GM18951 (cell line): Measurements from ENCODE around the gene PCSK5.

Experiments
- POLR2A ChIP-seq: IDR thresholded peaks from 4 replicates; pipeline ENCODE4 v1.6.1; 2011; ENCODE audit warnings: mild to moderate bottlenecking; ENCODE audit not compliant: insufficient read length, insufficient read depth; ENCODE audit errors: extremely low read depth
- in situ Hi-C: fragments of 300-500 bp; cut with MboI; formaldehyde crosslinking; loops from one replicate; pipeline ENCODE4 v1.12.0; 2022; ENCODE audit warnings: low sequenced_read_pairs, mixed read lengths, inconsistent platforms; ENCODE audit not compliant: unreplicated experiment

Gene PCSK5

GRCh38 chr9:76219560-76220151, 329.2 kb downstream of the PCSK5 start:
- no peak for TF ChIP-seq POLR2A
- in situ Hi-C loops = no loop called here

GRCh38 chr9:76221423-76221822, 330.9 kb downstream of the PCSK5 start:
- TF ChIP-seq POLR2A = no peak
- in situ Hi-C loops = no loop called here

- in situ Hi-C loops = no loop called here
Observed at GRCh38 chr9:76223749-76224340, 333.4 kb downstream of the PCSK5 start.

GRCh38 chr9:76227156-76227555, 336.7 kb downstream of the PCSK5 start:
- no peak for TF ChIP-seq POLR2A
- in situ Hi-C loops = no loop called here

More at GRCh38 chr9:76223749-76224340, 333.4 kb downstream of the PCSK5 start:
- TF ChIP-seq POLR2A = no peak

- in situ Hi-C loops = no loop called here
- TF ChIP-seq POLR2A = no peak
Observed at GRCh38 chr9:76231001-76231400, 340.5 kb downstream of the PCSK5 start.

GRCh38 chr9:76232861-76233489, 342.5 kb downstream of the PCSK5 start:
- TF ChIP-seq POLR2A = no peak
- in situ Hi-C loops = no loop called here

GRCh38 chr9:76240578-76240977, 350.1 kb downstream of the PCSK5 start:
- in situ Hi-C loops = no loop called here
- TF ChIP-seq POLR2A = no peak

GRCh38 chr9:76245518-76245917, 355.0 kb downstream of the PCSK5 start:
- no peak for TF ChIP-seq POLR2A
- in situ Hi-C loops = no loop called here

GRCh38 chr9:76246680-76247079, 356.2 kb downstream of the PCSK5 start:
- no peak for TF ChIP-seq POLR2A
- in situ Hi-C loops = no loop called here

- TF ChIP-seq POLR2A = no peak
Observed at GRCh38 chr9:76247426-76247825, 357.0 kb downstream of the PCSK5 start.

GRCh38 chr9:76249309-76249708, 358.8 kb downstream of the PCSK5 start:
- TF ChIP-seq POLR2A = no peak
- in situ Hi-C loops = no loop called here

More at GRCh38 chr9:76247426-76247825, 357.0 kb downstream of the PCSK5 start:
- in situ Hi-C loops = no loop called here

- no peak for TF ChIP-seq POLR2A
- in situ Hi-C loops = no loop called here
Observed at GRCh38 chr9:76255781-76256455, 365.4 kb downstream of the PCSK5 start.

- no peak for TF ChIP-seq POLR2A
- in situ Hi-C loops = no loop called here
Observed at GRCh38 chr9:76257311-76257710, 366.8 kb downstream of the PCSK5 start.
